Endothelial cell of hepatic sinusoid (primary cell): ENCODE results near the gene C6orf132.
"Not testable (repeated sequence)": the region's sequence is repeated elsewhere in the genome, so short reads cannot be mapped to it uniquely, and the experiment has no call there.

Experiments used
- in situ Hi-C: cut with HindIII; loops from 2 replicates; pipeline ENCODE4 v1.10.0; 2017; ENCODE audit warnings: low sequenced_read_pairs

C6orf132 gene

GRCh38 chr6:42163981-42164380 lies 21.6 kb upstream of the C6orf132 start:
- in situ Hi-C loops, result no loop called here

GRCh38 chr6:42162812-42163211 lies 20.4 kb upstream of the C6orf132 start:
- in situ Hi-C loops, result no loop called here

GRCh38 chr6:42162384-42162783 lies 20.0 kb upstream of the C6orf132 start:
- in situ Hi-C loops, result no loop called here

- in situ Hi-C loops, result no loop called here
Measured at GRCh38 chr6:42159431-42160024, 17.1 kb upstream of the C6orf132 start.

- in situ Hi-C loops, result no loop called here
Measured at GRCh38 chr6:42158631-42159030, 16.2 kb upstream of the C6orf132 start.

GRCh38 chr6:42158011-42158410 lies 15.6 kb upstream of the C6orf132 start:
- in situ Hi-C loops, result no loop called here

- in situ Hi-C loops, result no loop called here
Measured at GRCh38 chr6:42156638-42157037, 14.2 kb upstream of the C6orf132 start.

GRCh38 chr6:42155293-42155692 lies 12.9 kb upstream of the C6orf132 start:
- in situ Hi-C loops, result no loop called here

GRCh38 chr6:42154461-42155209 lies 12.2 kb upstream of the C6orf132 start:
- in situ Hi-C loops, result no loop called here

GRCh38 chr6:42153921-42154320 lies 11.5 kb upstream of the C6orf132 start:
- in situ Hi-C loops, result no loop called here

- in situ Hi-C loops, result not testable (repeated sequence)
Measured at GRCh38 chr6:42152528-42153213, 10.3 kb upstream of the C6orf132 start.

GRCh38 chr6:42152024-42152423 lies 9.6 kb upstream of the C6orf132 start:
- in situ Hi-C loops, result no loop called here

- in situ Hi-C loops, result no loop called here
Measured at GRCh38 chr6:42150254-42150653, 7.8 kb upstream of the C6orf132 start.

GRCh38 chr6:42148058-42148457 lies 5.6 kb upstream of the C6orf132 start:
- in situ Hi-C loops, result no loop called here

GRCh38 chr6:42147138-42147562 lies 4.7 kb upstream of the C6orf132 start:
- in situ Hi-C loops, result no loop called here

- in situ Hi-C loops, result no loop called here
Measured at GRCh38 chr6:42141603-42142117, 760 bp downstream of the C6orf132 start.

- in situ Hi-C loops, result no loop called here
Measured at GRCh38 chr6:42140756-42141602, 1.4 kb downstream of the C6orf132 start.

GRCh38 chr6:42140032-42140431 lies 2.4 kb downstream of the C6orf132 start:
- in situ Hi-C loops, result no loop called here

- in situ Hi-C loops, result loop anchor here (5.0 kb wide), 1 partner anchor 33 kb away; the partner anchor contains the start of gene GUCA1A
Measured at GRCh38 chr6:42138630-42139619, 3.5 kb downstream of the C6orf132 start.
